ENCODE results near the gene RNF144A.
"Not testable (repeated sequence)": the region's sequence is repeated elsewhere in the genome, so short reads cannot be mapped to it uniquely, and the experiment has no call there.

RNF144A gene

DNA sequence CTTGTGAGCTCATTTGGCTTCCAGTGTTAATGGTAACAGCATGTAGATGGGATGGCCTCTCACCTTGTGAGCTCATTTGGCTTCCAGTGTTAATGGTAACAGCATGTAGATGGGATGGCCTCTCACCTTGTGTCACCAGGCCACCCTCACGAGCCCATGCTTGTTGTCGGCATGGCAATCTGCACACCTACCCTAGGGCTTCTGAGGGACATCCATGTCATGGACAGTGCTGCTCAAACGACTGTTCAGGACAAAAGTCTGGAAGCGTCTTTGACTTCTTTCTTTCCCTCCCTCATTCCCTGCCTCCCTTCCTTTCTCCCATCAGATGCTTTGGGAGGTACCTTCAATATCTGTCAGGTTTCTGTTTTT is 18.4 kb downstream of the RNF144A start:
- H3K36me3 ChIP-seq (ENCODE audit: control insufficient read depth, insufficient read depth, low read length); H3K4me3 ChIP-seq (ENCODE audit: insufficient read depth, low read depth, low read length); H3K27me3 ChIP-seq (ENCODE audit: control insufficient read depth, insufficient read depth, low read length, poor library complexity, severe bottlenecking); H3K27ac ChIP-seq (ENCODE audit: insufficient read depth, low read depth, low read length, poor library complexity, severe bottlenecking); H3K9me3 ChIP-seq (ENCODE audit: control insufficient read depth, low read length): not testable (repeated sequence)
- H3K4me1 ChIP-seq (ENCODE audit: control insufficient read depth, insufficient read depth, low read length) = peaks cover 13% of the 10 kb centered on the region
- 92 to 93% methylated on average over 4 of the region's 4 CpGs for WGBS, 2 experiments

DNA sequence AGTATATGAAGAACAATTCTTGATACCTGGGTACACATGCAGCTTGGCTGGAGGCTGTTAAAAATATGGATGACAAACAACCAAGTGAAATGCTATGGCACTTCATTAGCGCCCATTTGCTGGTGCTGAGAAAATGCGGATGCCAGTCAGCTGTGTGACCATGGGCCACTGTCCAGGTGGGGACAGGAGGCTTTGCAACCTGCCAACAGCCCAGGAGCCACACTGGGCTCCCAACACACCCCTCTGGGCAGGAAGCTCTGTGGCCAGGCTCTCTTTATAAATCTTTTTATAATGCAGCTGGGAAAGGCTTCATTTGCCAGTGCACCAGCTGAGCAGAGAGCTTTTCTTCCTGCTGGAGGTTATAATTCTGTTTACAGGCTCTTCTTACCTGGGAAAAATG is 19.9 kb downstream of the RNF144A start:
- H3K4me3 ChIP-seq (ENCODE audit: insufficient read depth, low read depth, low read length) = no peak overlapping the region
- H3K27ac ChIP-seq (ENCODE audit: insufficient read depth, low read depth, low read length, poor library complexity, severe bottlenecking) = no peak overlapping the region
- 95 to 96% methylated on average over 2 of the region's 2 CpGs for WGBS, 2 experiments
- peaks cover 7% of the 10 kb centered on the region for H3K36me3 ChIP-seq (ENCODE audit: control insufficient read depth, insufficient read depth, low read length)
- peaks cover 22% of the 10 kb centered on the region for H3K4me1 ChIP-seq (ENCODE audit: control insufficient read depth, insufficient read depth, low read length)
- H3K27me3 ChIP-seq (ENCODE audit: control insufficient read depth, insufficient read depth, low read length, poor library complexity, severe bottlenecking) = no peaks in the 10 kb centered on the region
- H3K9me3 ChIP-seq (ENCODE audit: control insufficient read depth, low read length) = no peaks in the 10 kb centered on the region

DNA sequence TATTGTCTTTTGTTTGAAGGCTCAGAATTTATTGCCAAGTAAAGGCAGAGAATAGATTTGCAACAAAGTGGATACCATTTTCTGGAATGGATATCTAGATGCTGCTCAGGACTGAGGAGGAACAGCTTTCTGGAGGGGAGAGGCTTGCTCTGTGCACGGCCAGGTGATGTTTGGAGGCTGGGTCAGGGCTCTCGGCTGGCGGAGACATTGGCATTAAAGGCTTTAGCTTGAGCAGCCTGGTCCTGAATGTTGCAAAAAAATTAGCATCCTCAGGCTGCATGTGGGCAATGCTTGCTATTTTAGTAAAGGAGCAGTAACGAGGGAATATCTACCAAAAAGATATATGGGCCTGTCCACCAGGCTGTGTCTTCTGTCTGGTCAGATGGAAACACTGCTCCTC is 20.4 kb downstream of the RNF144A start:
- H3K27me3 ChIP-seq (ENCODE audit: control insufficient read depth, insufficient read depth, low read length, poor library complexity, severe bottlenecking) = no peaks in the 10 kb centered on the region
- no peaks in the 10 kb centered on the region for H3K9me3 ChIP-seq (ENCODE audit: control insufficient read depth, low read length)
- peaks cover 22% of the 10 kb centered on the region for H3K4me1 ChIP-seq (ENCODE audit: control insufficient read depth, insufficient read depth, low read length)
- 75 to 82% methylated on average over 4 of the region's 4 CpGs for WGBS, 2 experiments
- no peak overlapping the region for H3K4me3 ChIP-seq (ENCODE audit: insufficient read depth, low read depth, low read length)
- no peak overlapping the region for H3K27ac ChIP-seq (ENCODE audit: insufficient read depth, low read depth, low read length, poor library complexity, severe bottlenecking)
- H3K36me3 ChIP-seq (ENCODE audit: control insufficient read depth, insufficient read depth, low read length) = peaks cover 11% of the 10 kb centered on the region

DNA sequence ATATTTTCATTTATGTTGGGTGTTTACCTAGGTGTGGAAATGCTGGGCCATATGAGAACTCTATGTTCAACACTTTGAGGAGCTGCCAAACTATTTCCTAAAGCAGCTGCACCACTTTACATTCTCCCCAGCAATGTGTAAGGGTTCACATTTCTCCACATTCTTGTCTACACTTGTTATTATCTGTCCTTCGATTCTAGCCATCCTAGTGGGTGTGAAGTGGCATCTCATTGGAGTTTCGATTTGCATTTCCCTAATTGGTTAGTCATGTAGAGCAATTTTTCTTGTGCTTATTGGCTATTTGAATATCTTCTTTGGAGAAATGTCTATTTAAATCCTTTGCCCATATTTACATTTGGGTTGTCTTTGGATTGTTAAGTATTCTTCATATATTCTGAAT is 21.9 kb downstream of the RNF144A start:
- Histone ChIP-seq H3K4me3 (ENCODE audit: insufficient read depth, low read depth, low read length) (no peak overlapping the region), H3K9me3 (ENCODE audit: control insufficient read depth, low read length) (no peaks in the 10 kb centered on the region), H3K4me1 (ENCODE audit: control insufficient read depth, insufficient read depth, low read length) (peaks cover 22% of the 10 kb centered on the region), H3K27me3 (ENCODE audit: control insufficient read depth, insufficient read depth, low read length, poor library complexity, severe bottlenecking) (no peaks in the 10 kb centered on the region), H3K36me3 (ENCODE audit: control insufficient read depth, insufficient read depth, low read length) (peaks cover 18% of the 10 kb centered on the region), H3K27ac (ENCODE audit: insufficient read depth, low read depth, low read length, poor library complexity, severe bottlenecking) (no peak overlapping the region)
- WGBS, 2 experiments = 87 to 97% methylated on average over 2 of the region's 2 CpGs

DNA sequence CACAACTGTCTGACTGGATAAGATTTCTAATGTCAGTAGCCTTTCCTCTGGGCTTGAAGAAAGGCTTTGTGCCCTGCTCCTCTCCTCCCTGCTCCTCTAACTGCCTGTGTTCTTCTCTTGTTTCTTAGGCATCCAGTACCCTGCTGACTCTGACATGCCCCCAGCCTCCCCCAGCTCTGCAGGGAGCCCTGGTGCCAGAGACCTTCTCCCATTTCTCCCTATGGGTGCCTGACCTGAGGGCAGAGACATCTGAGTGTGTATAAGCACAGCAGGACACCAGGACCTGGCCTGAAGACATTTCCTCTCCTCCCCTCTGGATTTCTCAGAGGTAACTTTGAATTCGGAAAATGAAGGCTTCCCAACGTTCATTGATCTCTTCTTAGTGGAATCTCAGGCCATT is 23.6 kb downstream of the RNF144A start:
- Histone ChIP-seq H3K27ac (ENCODE audit: insufficient read depth, low read depth, low read length, poor library complexity, severe bottlenecking) (peak overlapping the region; percentile 58), H3K4me3 (ENCODE audit: insufficient read depth, low read depth, low read length) (no peak overlapping the region), H3K27me3 (ENCODE audit: control insufficient read depth, insufficient read depth, low read length, poor library complexity, severe bottlenecking) (no peaks in the 10 kb centered on the region), H3K36me3 (ENCODE audit: control insufficient read depth, insufficient read depth, low read length) (peaks cover 18% of the 10 kb centered on the region), H3K9me3 (ENCODE audit: control insufficient read depth, low read length) (no peaks in the 10 kb centered on the region), H3K4me1 (ENCODE audit: control insufficient read depth, insufficient read depth, low read length) (peaks cover 22% of the 10 kb centered on the region)
- 8 to 14% methylated on average over 2 of the region's 2 CpGs for WGBS, 2 experiments

DNA sequence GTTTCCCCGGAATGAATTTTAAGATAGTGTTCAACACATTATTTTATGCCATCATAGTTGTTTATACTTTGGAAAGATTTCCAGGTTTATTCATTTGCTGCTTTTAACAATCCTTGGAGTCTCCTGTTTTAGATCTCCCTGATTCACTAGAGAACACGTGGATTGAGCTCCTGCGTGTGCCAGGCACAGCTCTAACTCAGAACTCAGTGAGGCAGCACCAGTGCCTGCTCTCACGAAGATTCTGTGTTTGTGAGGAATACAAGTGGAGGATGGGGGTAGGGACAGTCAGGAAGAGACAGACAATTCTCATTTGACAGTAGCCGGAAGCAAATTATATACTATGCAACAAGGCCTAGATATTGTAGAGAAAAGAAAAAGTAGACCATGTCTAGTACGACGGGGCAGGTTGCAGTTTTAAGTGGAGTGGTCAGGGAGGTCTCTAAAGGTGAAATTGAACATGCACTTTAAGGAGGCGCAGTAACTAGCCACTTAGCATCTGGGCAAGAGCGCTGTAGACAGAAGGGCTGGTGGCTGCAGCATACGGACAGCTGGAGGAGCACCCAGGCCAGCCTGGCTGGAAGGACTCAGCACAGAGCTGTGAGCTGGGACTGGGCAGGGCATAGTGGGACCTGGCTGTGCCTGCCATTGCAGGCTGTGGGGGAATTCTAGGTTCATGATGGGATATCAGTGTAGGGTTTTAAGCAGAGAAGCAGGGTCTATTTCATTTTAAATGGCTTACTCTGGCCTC is 24.3 kb downstream of the RNF144A start:
- H3K4me3 ChIP-seq (ENCODE audit: insufficient read depth, low read depth, low read length) = no peak overlapping the region
- peak overlapping the region; percentile 58 for H3K27ac ChIP-seq (ENCODE audit: insufficient read depth, low read depth, low read length, poor library complexity, severe bottlenecking)
- no peaks in the 10 kb centered on the region for H3K9me3 ChIP-seq (ENCODE audit: control insufficient read depth, low read length)
- H3K4me1 ChIP-seq (ENCODE audit: control insufficient read depth, insufficient read depth, low read length) = peaks cover 22% of the 10 kb centered on the region
- no peaks in the 10 kb centered on the region for H3K27me3 ChIP-seq (ENCODE audit: control insufficient read depth, insufficient read depth, low read length, poor library complexity, severe bottlenecking)
- WGBS, 2 experiments = 92 to 94% methylated on average over 9 of the region's 10 CpGs
- H3K36me3 ChIP-seq (ENCODE audit: control insufficient read depth, insufficient read depth, low read length) = peaks cover 18% of the 10 kb centered on the region

DNA sequence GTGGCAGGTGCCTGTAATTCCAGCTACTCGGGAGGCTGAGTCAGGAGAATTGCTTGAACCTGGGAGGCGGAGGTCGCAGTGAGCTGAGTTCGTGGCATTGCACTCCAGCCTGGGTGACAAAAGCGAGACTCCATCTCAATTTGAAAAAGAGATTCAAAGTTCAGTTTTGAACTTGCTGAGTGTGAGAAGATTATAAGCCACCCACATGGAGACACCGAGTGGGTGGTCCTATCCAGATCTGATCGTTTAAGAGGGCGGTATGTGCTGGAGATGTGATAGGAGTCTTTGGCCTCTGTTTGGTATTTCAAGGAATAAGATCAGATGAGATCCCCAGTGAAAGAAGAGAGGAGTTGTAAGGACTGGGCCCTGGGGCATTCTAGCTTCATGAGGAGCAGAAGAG is 25.6 kb downstream of the RNF144A start:
- Histone ChIP-seq H3K9me3 (ENCODE audit: control insufficient read depth, low read length) (no peaks in the 10 kb centered on the region), H3K4me3 (ENCODE audit: insufficient read depth, low read depth, low read length) (no peak overlapping the region), H3K27ac (ENCODE audit: insufficient read depth, low read depth, low read length, poor library complexity, severe bottlenecking) (no peak overlapping the region), H3K36me3 (ENCODE audit: control insufficient read depth, insufficient read depth, low read length) (peaks cover 18% of the 10 kb centered on the region), H3K27me3 (ENCODE audit: control insufficient read depth, insufficient read depth, low read length, poor library complexity, severe bottlenecking) (no peaks in the 10 kb centered on the region), H3K4me1 (ENCODE audit: control insufficient read depth, insufficient read depth, low read length) (peaks cover 22% of the 10 kb centered on the region)
- 95% methylated on average over 8 of the region's 8 CpGs for WGBS, 2 experiments

DNA sequence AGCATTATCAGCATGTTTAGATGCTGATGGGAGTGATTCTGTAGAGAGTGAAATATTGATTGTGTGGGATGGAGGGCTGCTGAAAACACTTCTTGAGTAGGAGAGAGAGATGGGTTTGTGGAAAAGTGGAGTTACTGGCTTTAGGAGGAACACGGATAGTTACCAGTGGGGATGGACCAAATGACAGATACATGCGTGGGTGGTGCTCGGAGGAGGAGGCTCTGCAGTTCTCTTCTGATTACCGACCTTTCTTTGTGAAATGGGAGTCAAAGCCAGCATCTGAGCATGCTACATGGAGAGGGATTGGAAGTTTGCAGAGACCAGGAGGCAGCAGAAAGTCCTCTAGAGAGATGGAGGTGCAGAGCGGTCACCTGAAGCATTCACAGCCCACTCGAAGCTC is 26.3 kb downstream of the RNF144A start:
- H3K4me1 ChIP-seq (ENCODE audit: control insufficient read depth, insufficient read depth, low read length) = peaks cover 22% of the 10 kb centered on the region
- H3K9me3 ChIP-seq (ENCODE audit: control insufficient read depth, low read length) = no peaks in the 10 kb centered on the region
- 96% methylated on average over 6 of the region's 6 CpGs for WGBS, 2 experiments
- H3K4me3 ChIP-seq (ENCODE audit: insufficient read depth, low read depth, low read length) = no peak overlapping the region
- no peak overlapping the region for H3K27ac ChIP-seq (ENCODE audit: insufficient read depth, low read depth, low read length, poor library complexity, severe bottlenecking)
- H3K27me3 ChIP-seq (ENCODE audit: control insufficient read depth, insufficient read depth, low read length, poor library complexity, severe bottlenecking) = no peaks in the 10 kb centered on the region
- peaks cover 18% of the 10 kb centered on the region for H3K36me3 ChIP-seq (ENCODE audit: control insufficient read depth, insufficient read depth, low read length)

DNA sequence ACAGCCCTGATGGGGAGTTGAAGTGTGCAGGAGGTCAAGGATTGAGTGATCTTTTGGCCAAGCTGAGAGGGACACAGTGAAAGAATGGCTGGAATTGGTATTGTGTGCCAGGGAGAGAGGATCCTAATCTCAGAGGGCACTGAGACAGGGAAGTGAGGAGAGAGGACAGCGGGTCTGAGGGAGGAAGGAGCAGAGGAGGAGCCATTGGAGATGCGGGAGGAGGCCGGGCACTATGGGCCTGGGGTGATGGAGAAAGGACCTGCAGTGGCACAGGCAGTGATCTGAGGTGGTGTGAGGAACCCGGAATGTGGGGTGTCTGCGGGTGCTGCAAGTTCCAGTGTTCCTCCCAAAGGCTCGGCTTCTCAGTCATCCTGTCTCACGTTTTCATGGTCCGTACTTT is 26.8 kb downstream of the RNF144A start:
- WGBS, 2 experiments = 92 to 97% methylated on average over 8 of the region's 8 CpGs
- Histone ChIP-seq H3K27ac (ENCODE audit: insufficient read depth, low read depth, low read length, poor library complexity, severe bottlenecking) (no peak overlapping the region), H3K4me3 (ENCODE audit: insufficient read depth, low read depth, low read length) (no peak overlapping the region)

DNA sequence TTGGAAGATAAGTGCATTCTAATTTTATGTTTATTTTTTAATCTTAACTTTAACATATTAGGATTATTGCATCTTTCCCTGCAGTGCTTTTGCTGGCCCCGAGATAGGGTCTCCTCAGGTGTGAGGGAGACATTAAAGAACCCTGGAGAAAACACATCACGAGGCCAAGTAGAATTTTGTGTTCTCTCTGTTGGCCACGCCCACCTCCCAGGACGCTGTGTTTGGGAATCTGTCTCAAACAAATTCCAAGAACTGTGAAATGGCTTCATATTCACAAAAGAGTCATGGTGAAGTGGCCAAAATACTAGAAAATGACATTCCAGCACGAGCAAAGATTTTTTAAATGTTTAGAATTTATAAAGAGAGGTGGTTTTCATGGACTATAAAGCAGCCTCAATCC is 27.3 kb downstream of the RNF144A start:
- WGBS, 2 experiments = 88 to 93% methylated on average over 5 of the region's 5 CpGs

More for the DNA sequence above, 26.8 kb downstream of the RNF144A start:
- Histone ChIP-seq H3K9me3 (ENCODE audit: control insufficient read depth, low read length) (no peaks in the 10 kb centered on the region), H3K27me3 (ENCODE audit: control insufficient read depth, insufficient read depth, low read length, poor library complexity, severe bottlenecking) (no peaks in the 10 kb centered on the region), H3K36me3 (ENCODE audit: control insufficient read depth, insufficient read depth, low read length) (peaks cover 18% of the 10 kb centered on the region), H3K4me1 (ENCODE audit: control insufficient read depth, insufficient read depth, low read length) (peaks cover 22% of the 10 kb centered on the region)

More for the DNA sequence above, 27.3 kb downstream of the RNF144A start:
- H3K36me3 ChIP-seq (ENCODE audit: control insufficient read depth, insufficient read depth, low read length) = peaks cover 18% of the 10 kb centered on the region
- H3K4me3 ChIP-seq (ENCODE audit: insufficient read depth, low read depth, low read length) = no peak overlapping the region
- no peak overlapping the region for H3K27ac ChIP-seq (ENCODE audit: insufficient read depth, low read depth, low read length, poor library complexity, severe bottlenecking)
- H3K9me3 ChIP-seq (ENCODE audit: control insufficient read depth, low read length) = no peaks in the 10 kb centered on the region
- H3K27me3 ChIP-seq (ENCODE audit: control insufficient read depth, insufficient read depth, low read length, poor library complexity, severe bottlenecking) = no peaks in the 10 kb centered on the region
- peaks cover 17% of the 10 kb centered on the region for H3K4me1 ChIP-seq (ENCODE audit: control insufficient read depth, insufficient read depth, low read length)

All from ectodermal cell (in vitro differentiated cells).